Stimulated activated naive CD8-positive, alpha-beta T cell treated with anti-CD3 and anti-CD28 coated beads, Interleukin-15, Interleukin-2, amounts not matched to agents 100 ng/mL and 50 ng/mL, for 24 hours (primary cell): ENCODE results near the gene TRNAU1AP.
"Not testable (repeated sequence)": the region's sequence is repeated elsewhere in the genome, so short reads cannot be mapped to it uniquely, and the experiment has no call there.

Experiments used
- H3K27ac Mint-ChIP-seq: one replicate; pipeline ENCODE4 v1.8.0; 2021; ENCODE audit warnings: mild to moderate bottlenecking, mixed read lengths
- H3K27me3 Mint-ChIP-seq: one replicate; pipeline ENCODE4 v1.8.0; 2021; ENCODE audit warnings: mixed read lengths
- H3K36me3 Mint-ChIP-seq: one replicate; pipeline ENCODE4 v1.8.0; 2021; ENCODE audit warnings: low read depth, mixed read lengths
- H3K4me1 Mint-ChIP-seq: one replicate; pipeline ENCODE4 v1.8.0; 2021; ENCODE audit warnings: low read depth, mixed read lengths
- H3K4me3 Mint-ChIP-seq: one replicate; pipeline ENCODE4 v1.8.0; 2021; ENCODE audit warnings: mild to moderate bottlenecking, mixed read lengths
- H3K9me3 Mint-ChIP-seq: one replicate; pipeline ENCODE4 v1.8.0; 2021; ENCODE audit warnings: mixed read lengths

TRNAU1AP gene

DNA sequence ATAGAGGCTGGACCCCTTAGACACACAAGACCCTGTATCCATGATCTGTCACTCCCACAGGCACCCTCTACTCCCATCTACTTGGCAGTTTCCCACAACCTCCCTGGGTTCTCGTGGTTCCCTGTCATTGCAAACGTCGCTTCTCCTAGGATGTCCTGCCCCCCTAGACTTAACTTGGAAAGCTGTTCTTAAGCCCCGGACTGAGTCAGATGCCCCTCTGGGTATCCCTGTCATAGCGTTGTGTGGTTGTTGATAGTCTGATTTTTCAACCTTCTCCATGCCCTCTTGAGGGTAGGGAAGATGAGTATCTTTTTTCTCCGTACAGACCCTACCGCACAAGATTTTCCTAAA is 35.3 kb upstream of the TRNAU1AP start:
- H3K36me3 Mint-ChIP-seq: peaks cover 34% of the 10 kb centered on the region
- H3K27me3 Mint-ChIP-seq: no peaks in the 10 kb centered on the region
- no peaks in the 10 kb centered on the region for H3K9me3 Mint-ChIP-seq
- H3K27ac Mint-ChIP-seq: peak overlapping the region; percentile 76
- H3K4me3 Mint-ChIP-seq: peak overlapping the region; percentile 83
- H3K4me1 Mint-ChIP-seq: peaks cover 48% of the 10 kb centered on the region

DNA sequence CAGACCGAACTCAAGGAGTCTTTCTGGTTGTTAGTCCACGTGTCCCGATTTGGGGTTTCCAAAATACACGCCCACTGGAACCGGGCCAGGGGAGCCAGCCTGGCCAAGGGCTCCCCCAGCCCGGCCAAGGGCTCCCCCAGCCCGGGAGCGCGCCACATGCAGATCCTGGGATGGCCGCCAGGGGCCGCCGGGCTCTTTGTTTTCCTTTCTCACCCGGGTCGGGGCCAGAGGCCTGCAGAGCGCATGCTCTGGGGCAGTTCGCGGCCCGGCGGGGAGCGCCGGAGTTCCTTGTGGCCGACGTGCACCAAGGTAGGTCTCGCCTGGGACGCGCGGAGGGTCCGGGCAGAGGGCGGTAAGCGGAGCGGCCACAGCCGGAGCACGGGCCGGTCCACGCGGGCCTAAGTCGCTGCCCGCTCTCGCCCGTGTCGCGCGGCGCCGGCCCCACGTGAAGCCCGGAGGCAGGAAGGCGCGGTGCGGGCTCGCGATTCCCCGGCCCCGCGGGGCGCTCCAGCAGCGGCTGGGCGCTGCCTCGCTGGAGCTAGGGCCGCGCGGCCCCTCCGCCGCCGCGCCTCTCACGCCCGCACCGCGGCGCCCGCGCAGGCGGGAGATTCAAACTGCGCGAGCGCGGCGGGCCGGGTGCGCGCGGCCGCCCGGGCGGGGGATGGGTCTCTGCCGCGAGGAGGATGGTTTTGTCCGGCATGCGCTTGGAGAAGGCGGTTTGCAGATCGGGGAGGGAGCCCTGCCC is 34.7 kb upstream of the TRNAU1AP start:
- peaks cover 35% of the 10 kb centered on the region for H3K36me3 Mint-ChIP-seq
- no peaks in the 10 kb centered on the region for H3K27me3 Mint-ChIP-seq
- peak overlapping the region; percentile 93 for H3K4me3 Mint-ChIP-seq
- H3K4me1 Mint-ChIP-seq: peaks cover 46% of the 10 kb centered on the region
- no peaks in the 10 kb centered on the region for H3K9me3 Mint-ChIP-seq
- H3K27ac Mint-ChIP-seq: peak overlapping the region; percentile 91

DNA sequence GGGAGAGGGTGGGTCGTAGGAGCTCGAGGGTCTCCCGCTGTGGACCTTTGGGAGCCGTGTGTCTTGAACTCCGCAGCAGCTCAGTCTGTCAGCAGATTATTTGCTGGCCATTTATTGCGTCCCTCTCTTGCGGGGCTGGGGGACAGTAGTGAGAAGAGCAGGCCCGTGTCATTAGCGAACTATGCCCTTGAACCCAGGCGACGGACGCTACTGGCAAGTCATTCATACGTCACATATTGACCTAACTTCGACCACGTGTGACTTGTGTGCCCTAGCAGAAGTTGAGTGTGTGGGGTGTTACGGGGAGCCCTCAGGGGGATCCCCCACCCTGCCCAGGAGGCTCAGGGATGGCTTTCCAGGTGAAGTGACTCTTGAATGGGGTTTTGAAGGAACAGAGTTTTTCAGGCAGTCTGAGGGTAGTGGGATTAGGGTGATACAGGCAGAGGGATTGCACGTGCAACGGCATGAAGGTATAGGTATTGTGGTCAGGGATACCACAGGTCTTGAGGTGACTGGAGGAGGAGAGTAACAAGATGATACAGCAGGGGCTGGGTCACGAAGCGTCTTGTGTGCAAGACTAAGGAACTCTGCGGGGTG is 34.0 kb upstream of the TRNAU1AP start:
- H3K27me3 Mint-ChIP-seq: no peaks in the 10 kb centered on the region
- H3K27ac Mint-ChIP-seq: peak overlapping the region; percentile 91
- peaks cover 41% of the 10 kb centered on the region for H3K36me3 Mint-ChIP-seq
- no peaks in the 10 kb centered on the region for H3K9me3 Mint-ChIP-seq
- H3K4me1 Mint-ChIP-seq: peaks cover 46% of the 10 kb centered on the region
- H3K4me3 Mint-ChIP-seq: peak overlapping the region; percentile 93

DNA sequence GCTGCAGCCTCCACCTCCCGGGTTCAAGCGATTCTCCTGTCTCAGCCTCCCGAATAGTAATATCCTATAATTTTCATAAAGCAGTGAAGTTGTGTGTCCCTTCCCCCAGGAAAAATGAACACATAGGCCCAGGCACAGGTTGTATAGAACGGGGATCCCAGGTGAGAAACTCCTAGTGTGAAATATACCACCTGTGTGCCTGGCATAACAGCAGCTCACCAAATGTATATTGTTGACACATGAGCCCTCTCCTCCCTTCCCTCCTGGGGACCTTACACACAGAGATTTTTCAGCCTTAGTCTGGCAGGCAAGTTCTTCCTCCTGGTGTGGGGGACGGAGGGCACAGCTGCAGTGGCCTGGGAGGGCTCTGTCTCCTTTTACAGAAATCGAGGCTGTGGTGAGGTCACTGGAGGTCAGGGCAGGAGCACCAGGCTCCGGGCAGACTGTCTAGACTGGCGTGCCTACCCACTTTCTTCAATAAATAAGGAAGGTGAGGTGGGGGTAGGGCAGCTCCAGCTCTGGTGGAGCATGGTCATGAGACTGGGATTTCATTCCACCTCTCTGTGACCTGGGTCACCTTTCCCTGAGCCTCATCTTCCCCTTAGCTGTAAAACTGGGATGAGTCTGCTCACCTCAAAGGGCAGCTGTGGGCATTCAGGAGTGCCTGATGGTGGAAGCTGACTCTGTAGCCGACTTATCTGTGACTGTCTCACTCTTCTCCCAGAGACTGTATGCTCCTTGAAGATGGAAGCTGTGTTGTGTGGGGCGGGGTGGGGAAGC is 32.7 kb upstream of the TRNAU1AP start:
- peak overlapping the region; percentile 67 for H3K27ac Mint-ChIP-seq
- H3K4me1 Mint-ChIP-seq: peaks cover 43% of the 10 kb centered on the region
- peaks cover 54% of the 10 kb centered on the region for H3K36me3 Mint-ChIP-seq
- peak overlapping the region; percentile 60 for H3K4me3 Mint-ChIP-seq
- no peaks in the 10 kb centered on the region for H3K27me3 Mint-ChIP-seq
- no peaks in the 10 kb centered on the region for H3K9me3 Mint-ChIP-seq

DNA sequence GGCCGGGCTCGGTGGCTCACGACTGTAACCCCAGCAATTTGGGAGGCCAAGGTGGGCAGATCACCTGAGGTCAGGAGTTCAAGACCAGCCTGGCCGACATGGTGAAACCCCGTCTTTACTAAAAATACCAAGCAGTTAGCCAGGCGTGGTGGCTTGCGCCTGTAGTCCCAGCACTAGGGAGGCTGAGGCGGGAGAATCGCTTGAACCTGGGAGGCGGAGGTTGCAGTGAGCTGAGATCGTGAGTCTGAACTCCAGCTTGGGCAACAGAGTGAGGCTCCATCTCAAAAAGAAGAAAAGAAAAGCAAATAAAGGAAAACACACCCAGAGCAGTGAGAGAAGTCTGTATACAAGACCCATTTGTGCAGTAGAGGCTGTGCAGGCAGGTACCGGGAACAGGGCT is 32.1 kb upstream of the TRNAU1AP start:
- not testable (repeated sequence) for H3K4me3 Mint-ChIP-seq, H3K9me3 Mint-ChIP-seq, H3K27ac Mint-ChIP-seq, H3K27me3 Mint-ChIP-seq
- peaks cover 43% of the 10 kb centered on the region for H3K4me1 Mint-ChIP-seq
- peaks cover 61% of the 10 kb centered on the region for H3K36me3 Mint-ChIP-seq

DNA sequence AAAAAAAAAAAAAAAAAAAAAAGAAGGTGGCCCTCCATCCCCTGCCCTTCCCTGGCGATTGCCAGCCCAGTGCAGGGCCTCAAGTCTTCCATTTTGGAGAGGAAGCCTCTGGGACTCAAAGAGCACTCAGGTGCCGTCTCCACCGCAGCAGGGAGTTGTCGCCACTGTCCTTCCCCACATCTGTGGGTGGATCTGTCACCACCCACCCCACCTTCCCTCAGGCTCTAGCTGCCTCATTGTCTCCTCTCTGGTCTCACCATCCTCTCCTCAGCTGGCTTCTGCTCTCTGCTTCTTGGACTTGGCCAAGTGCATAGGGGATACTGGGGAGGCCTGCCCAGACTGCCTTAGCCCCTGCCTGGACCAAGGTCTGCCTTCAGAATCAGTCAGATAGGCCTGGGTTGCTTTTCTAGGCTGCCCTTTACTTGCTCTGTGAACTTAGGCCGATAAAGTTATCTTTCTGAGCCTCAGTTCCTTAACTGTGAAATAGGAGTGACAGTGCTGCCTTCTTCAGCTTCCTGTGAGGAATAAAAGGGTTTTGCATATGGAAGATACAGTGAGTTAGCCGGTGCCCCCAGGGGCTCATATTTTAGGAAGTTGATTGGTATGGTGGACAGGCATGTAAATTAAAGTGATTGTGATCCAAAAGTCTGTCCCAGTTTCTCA is 31.3 kb upstream of the TRNAU1AP start:
- H3K9me3 Mint-ChIP-seq: no peaks in the 10 kb centered on the region
- no peak overlapping the region for H3K27ac Mint-ChIP-seq
- H3K4me3 Mint-ChIP-seq: peak overlapping the region; percentile 18
- no peaks in the 10 kb centered on the region for H3K27me3 Mint-ChIP-seq
- peaks cover 67% of the 10 kb centered on the region for H3K36me3 Mint-ChIP-seq
- H3K4me1 Mint-ChIP-seq: peaks cover 40% of the 10 kb centered on the region

DNA sequence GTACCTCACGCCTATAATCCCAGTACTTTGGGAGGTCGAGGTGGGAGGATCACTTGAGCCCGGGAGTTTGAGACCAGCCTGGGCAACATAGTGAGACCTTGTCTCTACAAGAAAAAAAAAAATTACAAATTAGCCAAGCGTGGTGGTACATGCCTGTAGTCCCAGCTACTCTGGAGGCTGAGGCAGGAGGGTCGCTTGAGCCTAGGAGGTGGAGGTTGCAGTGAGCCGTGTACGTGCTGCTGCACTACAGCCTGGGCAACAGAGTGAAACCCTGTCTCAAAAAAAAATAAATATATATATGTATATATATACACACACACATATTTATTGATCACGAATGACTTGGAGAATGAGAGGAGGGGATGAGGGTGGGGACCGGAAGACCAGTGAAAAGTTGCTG is 30.3 kb upstream of the TRNAU1AP start:
- H3K4me3 Mint-ChIP-seq, H3K27ac Mint-ChIP-seq, H3K9me3 Mint-ChIP-seq, H3K27me3 Mint-ChIP-seq: not testable (repeated sequence)
- H3K36me3 Mint-ChIP-seq: peaks cover 67% of the 10 kb centered on the region
- H3K4me1 Mint-ChIP-seq: peaks cover 33% of the 10 kb centered on the region

DNA sequence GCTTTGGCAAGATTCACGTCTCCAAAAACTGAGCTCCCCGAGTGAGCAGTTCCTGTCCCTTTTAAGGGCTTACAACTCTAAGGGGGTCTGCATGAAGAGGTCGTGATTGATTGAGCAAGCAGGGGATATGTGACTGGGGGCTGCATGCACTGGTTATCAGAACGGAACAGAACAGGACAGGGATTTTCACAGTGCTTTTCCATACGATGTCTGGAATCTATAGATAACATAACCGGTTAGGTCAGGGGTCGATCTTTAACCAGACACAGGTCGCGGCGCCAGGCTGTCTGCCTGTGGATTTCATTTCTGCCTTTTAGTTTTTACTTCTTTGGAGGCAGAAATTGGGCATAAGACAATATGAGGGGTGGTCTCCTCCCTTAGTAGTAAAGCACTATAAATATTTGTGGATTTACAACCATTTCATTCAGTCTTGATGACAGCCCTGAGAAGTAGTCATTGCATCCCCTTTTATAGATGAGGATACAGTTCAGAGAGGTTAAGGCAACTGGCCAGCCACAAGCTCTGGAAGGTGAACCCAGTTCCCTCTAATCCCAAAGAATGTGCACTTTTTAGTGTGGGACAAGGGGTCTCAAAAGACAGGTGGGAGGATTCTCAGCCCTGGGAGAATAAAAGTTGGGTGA is 27.8 kb upstream of the TRNAU1AP start:
- H3K9me3 Mint-ChIP-seq, H3K4me3 Mint-ChIP-seq, H3K27me3 Mint-ChIP-seq, H3K27ac Mint-ChIP-seq: not testable (repeated sequence)
- Mint-ChIP-seq H3K4me1 (peaks cover 13% of the 10 kb centered on the region), H3K36me3 (peaks cover 62% of the 10 kb centered on the region)

DNA sequence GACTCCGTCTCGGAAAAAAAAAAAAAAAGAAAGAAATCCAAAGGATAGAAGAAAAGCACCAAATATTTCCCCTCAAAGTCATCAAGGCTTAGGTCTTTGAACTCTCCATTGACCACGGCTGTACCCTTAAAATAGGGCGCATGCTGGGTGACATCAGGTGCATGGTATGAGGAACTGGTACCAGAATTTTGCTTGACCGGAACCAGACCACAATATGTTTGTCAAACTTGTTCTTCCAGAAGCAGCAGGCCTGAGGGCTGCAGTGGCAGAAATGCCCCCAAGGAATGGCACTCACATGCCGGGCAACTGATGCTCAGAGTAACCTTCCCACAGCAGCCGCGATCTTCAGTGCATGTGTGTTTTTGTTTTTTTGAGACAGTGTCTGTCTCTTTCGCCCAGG is 26.0 kb upstream of the TRNAU1AP start:
- Mint-ChIP-seq H3K36me3 (peaks cover 58% of the 10 kb centered on the region), H3K27ac (no peak overlapping the region), H3K9me3 (no peaks in the 10 kb centered on the region), H3K4me1 (peaks cover 3% of the 10 kb centered on the region), H3K27me3 (no peaks in the 10 kb centered on the region), H3K4me3 (no peak overlapping the region)

DNA sequence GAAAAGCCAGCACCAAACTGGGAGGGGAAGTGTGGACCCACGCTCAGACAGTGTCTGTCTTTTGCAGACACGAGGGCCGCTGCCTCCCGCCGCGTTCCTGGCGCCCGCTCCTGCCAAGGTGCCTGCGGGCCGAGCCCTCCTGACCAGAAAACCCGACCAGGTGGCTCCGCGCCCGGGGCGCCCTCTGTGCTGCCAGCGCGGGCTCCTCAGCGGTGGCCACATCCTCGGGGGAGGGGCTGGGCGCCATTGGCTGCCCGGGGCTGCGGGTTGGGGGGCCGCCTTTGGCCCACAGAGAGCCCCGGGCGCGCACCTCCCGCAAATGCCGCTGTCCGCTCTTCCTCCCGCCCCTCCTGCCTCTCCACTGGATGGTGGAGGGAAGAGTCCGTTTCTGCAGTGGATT is 22.4 kb upstream of the TRNAU1AP start:
- Mint-ChIP-seq H3K36me3 (peaks cover 44% of the 10 kb centered on the region), H3K27me3 (no peaks in the 10 kb centered on the region), H3K9me3 (no peaks in the 10 kb centered on the region), H3K27ac (no peak overlapping the region), H3K4me1 (no peaks in the 10 kb centered on the region), H3K4me3 (no peak overlapping the region)

DNA sequence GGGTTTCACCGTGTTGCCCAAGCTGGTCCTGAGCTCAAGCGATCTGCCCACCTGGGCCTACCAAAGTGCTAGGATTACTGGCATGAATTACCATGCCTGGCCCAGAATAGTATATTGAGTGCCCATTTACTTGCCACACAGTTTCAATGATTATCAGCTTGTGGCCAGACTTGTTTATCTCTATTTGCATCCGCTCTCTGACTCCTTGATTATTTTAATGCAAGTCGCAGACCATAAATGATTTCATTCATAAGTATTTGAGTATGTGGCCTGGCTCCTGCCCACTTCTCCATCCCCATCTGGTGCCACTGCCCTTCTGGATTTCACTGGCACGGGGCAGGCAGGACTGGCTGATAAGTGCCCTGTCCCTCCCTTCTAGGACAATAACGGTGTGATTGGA is 18.2 kb upstream of the TRNAU1AP start:
- H3K36me3 Mint-ChIP-seq: peaks cover 53% of the 10 kb centered on the region
- H3K27ac Mint-ChIP-seq: no peak overlapping the region
- H3K27me3 Mint-ChIP-seq: no peaks in the 10 kb centered on the region
- H3K9me3 Mint-ChIP-seq: no peaks in the 10 kb centered on the region
- H3K4me1 Mint-ChIP-seq: no peaks in the 10 kb centered on the region
- no peak overlapping the region for H3K4me3 Mint-ChIP-seq

DNA sequence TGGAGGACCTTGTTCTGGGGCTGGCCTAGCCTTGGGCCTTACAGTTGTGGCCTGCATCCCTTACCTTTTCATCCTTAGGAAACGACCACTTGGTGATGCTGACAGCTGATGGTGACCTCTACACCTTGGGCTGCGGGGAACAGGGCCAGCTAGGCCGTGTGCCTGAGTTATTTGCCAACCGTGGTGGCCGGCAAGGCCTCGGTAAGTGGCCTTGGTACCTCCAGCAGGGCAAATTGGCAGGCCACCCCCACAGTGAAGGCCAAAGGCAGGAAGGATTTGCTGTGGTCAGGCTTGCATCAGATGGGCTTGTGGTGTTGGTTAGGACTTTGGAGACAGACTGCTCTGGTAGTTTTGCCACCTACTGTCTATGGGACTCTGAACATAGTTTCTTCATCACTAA is 17.7 kb upstream of the TRNAU1AP start:
- Mint-ChIP-seq H3K4me1 (no peaks in the 10 kb centered on the region), H3K27me3 (no peaks in the 10 kb centered on the region), H3K36me3 (peaks cover 48% of the 10 kb centered on the region), H3K4me3 (no peak overlapping the region), H3K9me3 (no peaks in the 10 kb centered on the region), H3K27ac (no peak overlapping the region)

DNA sequence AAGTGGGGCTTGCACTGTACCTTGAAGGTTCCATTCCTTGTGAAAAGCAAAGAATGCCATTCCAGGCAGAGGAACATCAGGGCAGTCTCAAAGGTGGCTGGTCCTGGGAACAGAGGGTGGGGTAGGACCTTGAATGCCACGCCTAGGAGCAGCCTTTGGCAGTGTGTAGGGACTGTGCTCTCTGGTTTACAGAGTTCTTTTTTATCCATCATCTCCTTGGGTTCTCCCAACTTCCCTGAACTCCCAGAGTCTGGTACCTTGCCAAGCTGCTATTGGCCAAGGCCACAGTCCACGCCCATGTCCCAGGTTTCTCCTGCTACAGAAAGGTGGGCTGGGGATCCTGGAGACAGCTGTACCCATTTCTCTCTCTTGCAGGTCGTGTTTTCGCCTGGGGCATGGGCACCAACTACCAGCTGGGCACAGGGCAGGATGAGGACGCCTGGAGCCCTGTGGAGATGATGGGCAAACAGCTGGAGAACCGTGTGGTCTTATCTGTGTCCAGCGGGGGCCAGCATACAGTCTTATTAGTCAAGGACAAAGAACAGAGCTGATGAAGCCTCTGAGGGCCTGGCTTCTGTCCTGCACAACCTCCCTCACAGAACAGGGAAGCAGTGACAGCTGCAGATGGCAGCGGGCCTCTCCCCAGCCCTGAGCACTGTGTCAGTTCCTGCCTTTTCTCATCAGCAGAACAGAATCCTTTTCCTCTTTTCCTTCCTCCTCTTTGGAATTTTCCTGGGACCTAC is 15.3 kb upstream of the TRNAU1AP start:
- Mint-ChIP-seq H3K9me3 (no peaks in the 10 kb centered on the region), H3K36me3 (peaks cover 33% of the 10 kb centered on the region), H3K27ac (no peak overlapping the region), H3K4me1 (no peaks in the 10 kb centered on the region), H3K4me3 (no peak overlapping the region), H3K27me3 (no peaks in the 10 kb centered on the region)

DNA sequence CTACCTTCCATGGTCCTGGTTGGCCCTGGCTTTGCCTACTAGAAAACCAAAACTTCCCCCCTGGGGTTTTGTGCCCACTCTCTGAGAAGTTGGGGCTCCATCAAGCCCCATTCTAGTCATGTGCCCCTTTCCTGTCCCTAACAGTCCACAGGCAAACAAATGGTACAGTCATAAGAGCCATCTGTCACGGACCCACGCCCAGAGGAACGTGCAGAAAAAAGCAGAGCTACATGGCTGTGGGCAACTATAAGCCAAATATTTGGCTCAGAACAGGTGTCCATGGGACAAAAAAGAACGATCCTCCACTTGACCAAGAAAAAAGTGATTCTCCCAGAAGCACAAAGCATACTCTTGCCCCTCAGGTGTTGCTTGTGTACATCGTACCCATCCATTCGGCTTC is 14.6 kb upstream of the TRNAU1AP start:
- Mint-ChIP-seq H3K9me3 (no peaks in the 10 kb centered on the region), H3K27ac (no peak overlapping the region), H3K4me3 (no peak overlapping the region), H3K27me3 (no peaks in the 10 kb centered on the region), H3K36me3 (peaks cover 32% of the 10 kb centered on the region), H3K4me1 (no peaks in the 10 kb centered on the region)
